Thyroid gland (tissue), 4 donors: ENCODE data around the gene SCYL3.
A peak's percentile ranks its signal among the peaks of the same experiment; 100 is the strongest.

Experiments used
- CTCF ChIP-seq, 6 experiments: fragments of 200-600 bp in 3 of 6; fragments of 450-650 bp in 3 of 6; sonication (generic) in 3 of 6; IDR thresholded peaks; one replicate each; pipeline ENCODE4 v1.5.1; 2016 to 2019; ENCODE audit warnings: antibody characterized with exemption in 6 of 6, mild to moderate bottlenecking in 2 of 6, inconsistent platforms in 1 of 6, moderate library complexity in 1 of 6
- POLR2A ChIP-seq, 2 donors: fragments of 450-650 bp; IDR thresholded peaks; one replicate each; pipeline ENCODE4 v1.6.1; 2017; ENCODE audit warnings: antibody characterized with exemption in 2 of 2, mild to moderate bottlenecking in 2 of 2, moderate library complexity in 1 of 2

DNA sequence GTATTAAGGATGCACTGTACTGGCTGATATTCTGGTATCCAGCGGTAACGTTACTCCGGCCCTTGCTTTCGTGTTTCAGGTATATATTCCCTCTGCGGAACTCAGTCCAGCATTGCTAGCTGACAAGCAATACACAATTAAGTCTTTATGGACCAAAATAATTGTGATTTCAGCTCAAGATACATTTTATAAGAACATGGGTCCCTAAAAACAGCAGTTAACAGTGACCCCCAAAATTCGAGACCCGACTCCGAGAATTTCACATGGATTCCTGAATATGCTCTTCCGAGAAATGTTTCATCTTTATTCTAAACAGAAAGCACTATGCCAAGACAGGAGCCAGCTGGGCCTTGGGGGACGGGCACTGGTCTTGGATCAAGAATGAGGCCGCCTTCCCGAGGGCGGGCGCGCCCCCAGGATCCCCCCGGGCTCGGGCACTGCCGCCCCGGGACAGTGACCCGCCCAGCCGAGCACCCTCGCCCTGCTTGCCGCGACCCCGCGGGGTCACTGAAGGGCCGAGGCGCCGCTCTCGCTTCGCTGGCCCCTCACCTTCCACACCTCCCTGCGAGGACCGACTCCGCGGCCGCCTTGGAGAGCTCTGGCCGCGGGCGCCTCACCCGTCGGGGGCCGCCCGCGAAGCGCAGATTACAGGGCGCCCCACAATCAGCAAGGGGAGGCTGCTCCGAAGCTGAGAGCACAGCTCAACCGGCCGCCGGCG, 610 bp downstream of the SCYL3 start:
- peak in 1 of 2 donors; percentile 61 for TF ChIP-seq POLR2A (IDR thresholded peaks at IDR 0.05)
- no peak for TF ChIP-seq CTCF (IDR thresholded peaks at IDR 0.05)
